PC-9 (cell line): ENCODE results near the gene LRSAM1. TPM values are rescaled to one million over a fixed set of nuclear protein-coding genes. Genes with fewer than 3 reads are reported as not detected.
A peak's percentile ranks its signal among the peaks of the same experiment; 100 is the strongest.

Experiments used
- BruUV-seq: library from RNA; stranded (reverse); fragments of 400-500 nt; replicated peaks from 2 replicates; lab custom pipeline; 2021; lab: Mats Ljungman, UMichigan
- CTCF ChIA-PET: fragments of 300-600 bp; sonication (Branson Sonifier 250); formaldehyde crosslinking; loops from one replicate; lab custom pipeline; 2022; ENCODE audit warnings: antibody characterized with exemption; lab: Charles Lee
- POLR2A ChIA-PET: fragments of 300-600 bp; sonication (Branson Sonifier 250); formaldehyde crosslinking; loops from one replicate; lab custom pipeline; 2022; ENCODE audit warnings: antibody characterized with exemption; ENCODE audit not compliant: unreplicated experiment; lab: Charles Lee
- DNase-seq, 2 experiments: peaks; one replicate each; pipeline versions ENCODE4 v3.0.0 to v3.0.0-alpha.2; 2015 to 2022; ENCODE audit warnings: mixed read lengths in 1 of 2
- H2AFZ ChIP-seq: fragments of 200-600 bp; sonication (generic); 2 replicates; pipeline ENCODE4 v1.8.1; 2017; ENCODE audit warnings: antibody characterized with exemption
- H3F3A ChIP-seq: fragments of 200-600 bp; sonication (generic); 2 replicates; pipeline ENCODE4 v1.8.1; 2017; ENCODE audit warnings: antibody characterized with exemption, mild to moderate bottlenecking, low read depth; ENCODE audit not compliant: insufficient read depth
- H3K27ac ChIP-seq: fragments of 200-600 bp; sonication (generic); 2 replicates; pipeline ENCODE4 v1.6.1; 2016; ENCODE audit warnings: mixed run types
- H3K27me3 ChIP-seq: fragments of 200-600 bp; sonication (generic); 2 replicates; pipeline ENCODE4 v1.6.1; 2016; ENCODE audit warnings: low read depth, mixed run types; ENCODE audit not compliant: insufficient read depth
- H3K36me3 ChIP-seq: fragments of 200-600 bp; sonication (generic); 2 replicates; pipeline ENCODE4 v1.6.1; 2016; ENCODE audit warnings: low read depth, mixed run types
- H3K4me1 ChIP-seq: fragments of 200-600 bp; sonication (generic); replicated peaks from 2 replicates; pipeline ENCODE4 v1.6.1; 2016; ENCODE audit warnings: mixed run types; ENCODE audit not compliant: insufficient read depth
- H3K4me2 ChIP-seq: fragments of 200-600 bp; sonication (generic); 2 replicates; pipeline ENCODE4 v1.6.1; 2017; ENCODE audit warnings: mixed run types
- H3K4me3 ChIP-seq: fragments of 200-600 bp; sonication (generic); 2 replicates; pipeline ENCODE4 v1.6.1; 2016; ENCODE audit warnings: mixed run types
- H3K79me2 ChIP-seq: fragments of 200-600 bp; sonication (generic); 2 replicates; pipeline ENCODE4 v1.6.1; 2017; ENCODE audit warnings: low read depth, mixed run types
- H3K9me2 ChIP-seq: fragments of 200-600 bp; sonication (generic); 2 replicates; pipeline ENCODE4 v1.8.1; 2017; ENCODE audit warnings: mild to moderate bottlenecking; ENCODE audit not compliant: insufficient read depth
- H3K9me3 ChIP-seq: fragments of 200-600 bp; sonication (generic); 2 replicates; pipeline ENCODE4 v1.8.1; 2016; ENCODE audit warnings: low read depth; ENCODE audit not compliant: insufficient read depth
- H4K20me1 ChIP-seq: fragments of 200-600 bp; sonication (generic); 2 replicates; pipeline ENCODE4 v1.8.1; 2017; ENCODE audit not compliant: insufficient read depth
- CTCF ChIP-seq: fragments of 200-600 bp; sonication (generic); conservative IDR thresholded peaks from 2 replicates; pipeline ENCODE4 v1.6.1; 2017; ENCODE audit warnings: mixed run types, antibody characterized with exemption, mild to moderate bottlenecking, moderate library complexity
- EZH2 ChIP-seq: fragments of 200-600 bp; sonication (generic); IDR thresholded peaks from 2 replicates; pipeline ENCODE4 v1.8.0; 2017; ENCODE audit warnings: antibody characterized with exemption, low read depth
- intact Hi-C: fragments of 100-400 bp; cut with micrococcal nuclease; formaldehyde crosslinking; loops from one replicate; pipeline ENCODE4 v1.10.0; 2022; ENCODE audit not compliant: unreplicated experiment
- total RNA-seq: library from RNA; stranded (reverse); gene quantifications from 2 replicates; pipeline ENCODE4 v1.2.3, GENCODE V29; 2021

Gene LRSAM1
- total RNA-seq, 1 experiment from 2014 or later = 44.0 TPM

GRCh38 chr9:127415141-127415540 is 36.2 kb upstream of the LRSAM1 start:
- Histone ChIP-seq H2AFZ (no peak overlapping the region), H3K4me2 (no peak overlapping the region), H3F3A (peaks cover 15% of the 10 kb centered on the region; the same call in 1 of the 2 replicates), H3K9me2 (no peaks in the 10 kb centered on the region), H3K4me1 (peaks cover 15% of the 10 kb centered on the region), H3K36me3 (no peaks in the 10 kb centered on the region), H4K20me1 (no peaks in the 10 kb centered on the region; the same call in 1 of the 2 replicates), H3K27me3 (no peaks in the 10 kb centered on the region), H3K9me3 (no peaks in the 10 kb centered on the region), H3K4me3 (no peak overlapping the region), H3K79me2 (no peaks in the 10 kb centered on the region), H3K27ac (no peak overlapping the region)
- CTCF ChIA-PET = no interaction called here
- DNase-seq = no peak
- BruUV-seq = no TSS peak
- intact Hi-C loops = no loop called here
- POLR2A ChIA-PET = no interaction called here
- TF ChIP-seq CTCF (no peak), EZH2 (no peak)

GRCh38 chr9:127415657-127416056 is 35.7 kb upstream of the LRSAM1 start:
- no peak overlapping the region for H3K4me3 ChIP-seq
- BruUV-seq = no TSS peak
- H4K20me1 ChIP-seq = no peaks in the 10 kb centered on the region; the same call in 1 of the 2 replicates
- H3K27ac ChIP-seq = no peak overlapping the region
- CTCF ChIA-PET = no interaction called here
- H3K9me3 ChIP-seq = no peaks in the 10 kb centered on the region
- no peaks in the 10 kb centered on the region for H3K36me3 ChIP-seq
- peaks cover 15% of the 10 kb centered on the region; the same call in 1 of the 2 replicates for H3F3A ChIP-seq
- TF ChIP-seq EZH2 (no peak), CTCF (no peak)
- no peaks in the 10 kb centered on the region for H3K79me2 ChIP-seq
- H3K4me2 ChIP-seq = no peak overlapping the region
- no peak overlapping the region for H2AFZ ChIP-seq
- H3K4me1 ChIP-seq = peaks cover 15% of the 10 kb centered on the region
- POLR2A ChIA-PET = no interaction called here
- H3K9me2 ChIP-seq = no peaks in the 10 kb centered on the region
- H3K27me3 ChIP-seq = no peaks in the 10 kb centered on the region
- intact Hi-C loops = no loop called here
- DNase-seq = no peak

GRCh38 chr9:127417131-127418036 is 33.9 kb upstream of the LRSAM1 start:
- TF ChIP-seq EZH2 (no peak), CTCF (no peak)
- H3K9me3 ChIP-seq = no peaks in the 10 kb centered on the region
- ChIA-PET POLR2A (no interaction called here), CTCF (interaction anchor here (0.6 kb wide), 1 partner anchor 21 kb away, joined by 4 read pairs; no protein-coding TSS in a partner anchor)
- H3K4me3 ChIP-seq = no peak overlapping the region
- H3K27ac ChIP-seq = no peak overlapping the region
- no peaks in the 10 kb centered on the region for H3K36me3 ChIP-seq
- H3K79me2 ChIP-seq = peaks cover 3% of the 10 kb centered on the region; the same call in 1 of the 2 replicates
- peaks cover 15% of the 10 kb centered on the region for H3K4me1 ChIP-seq
- no peak overlapping the region for H2AFZ ChIP-seq
- peaks cover 16% of the 10 kb centered on the region; the same call in 1 of the 2 replicates for H3F3A ChIP-seq
- H3K27me3 ChIP-seq = no peaks in the 10 kb centered on the region
- H4K20me1 ChIP-seq = no peaks in the 10 kb centered on the region; the same call in 1 of the 2 replicates
- no peaks in the 10 kb centered on the region for H3K9me2 ChIP-seq
- H3K4me2 ChIP-seq = 0 out of 2 replicates have a peak overlapping the region, but pooled peaks have one; percentile 19
- intact Hi-C loops = no loop called here
- no TSS peak for BruUV-seq
- DNase-seq = peak; percentile 64 to 79
